Measurements from ENCODE around the gene THUMPD2.
"Not testable (repeated sequence)": the region's sequence is repeated elsewhere in the genome, so short reads cannot be mapped to it uniquely, and the experiment has no call there.

- not testable (repeated sequence) for TF ChIP-seq CTCF, POLR2AphosphoS5, POLR2A (IDR thresholded peaks at IDR 0.05)
Observed at GRCh38 chr2:39790216-39790818, 11.3 kb upstream of the THUMPD2 start.

Data from sigmoid colon (tissue), 4 donors.